DOHH2 (cell line): ENCODE measurements around the gene CAMTA1.

ENCODE experiments used
- CTCF ChIP-seq: fragments of 200-600 bp; sonication (generic); IDR thresholded peaks from one replicate; pipeline ENCODE4 v1.5.1; 2014; ENCODE audit warnings: antibody characterized with exemption, mild to moderate bottlenecking, low read depth, low read length; ENCODE audit not compliant: poor library complexity, severe bottlenecking
- EZH2phosphoT487 ChIP-seq: fragments of 200-600 bp; sonication (generic); IDR thresholded peaks from 2 replicates; pipeline ENCODE4 v1.6.1; 2017; ENCODE audit warnings: borderline replicate concordance, mild to moderate bottlenecking, antibody characterized with exemption, low read length, moderate library complexity, mixed read lengths

GRCh38 chr1:7565099-7565750 lies 780.0 kb downstream of the CAMTA1 start:
- TF ChIP-seq CTCF: no peak
- TF ChIP-seq EZH2phosphoT487: no peak
